GM21390 (cell line): ENCODE results near the gene ZNF770.
"Not testable (repeated sequence)": the region's sequence is repeated elsewhere in the genome, so short reads cannot be mapped to it uniquely, and the experiment has no call there.

Experiments used
- ATAC-seq: cut with Tn5 transposase; IDR thresholded peaks from one replicate; pipeline ENCODE4 v1.9.1; 2021; ENCODE audit not compliant: unreplicated experiment

ZNF770 gene

DNA sequence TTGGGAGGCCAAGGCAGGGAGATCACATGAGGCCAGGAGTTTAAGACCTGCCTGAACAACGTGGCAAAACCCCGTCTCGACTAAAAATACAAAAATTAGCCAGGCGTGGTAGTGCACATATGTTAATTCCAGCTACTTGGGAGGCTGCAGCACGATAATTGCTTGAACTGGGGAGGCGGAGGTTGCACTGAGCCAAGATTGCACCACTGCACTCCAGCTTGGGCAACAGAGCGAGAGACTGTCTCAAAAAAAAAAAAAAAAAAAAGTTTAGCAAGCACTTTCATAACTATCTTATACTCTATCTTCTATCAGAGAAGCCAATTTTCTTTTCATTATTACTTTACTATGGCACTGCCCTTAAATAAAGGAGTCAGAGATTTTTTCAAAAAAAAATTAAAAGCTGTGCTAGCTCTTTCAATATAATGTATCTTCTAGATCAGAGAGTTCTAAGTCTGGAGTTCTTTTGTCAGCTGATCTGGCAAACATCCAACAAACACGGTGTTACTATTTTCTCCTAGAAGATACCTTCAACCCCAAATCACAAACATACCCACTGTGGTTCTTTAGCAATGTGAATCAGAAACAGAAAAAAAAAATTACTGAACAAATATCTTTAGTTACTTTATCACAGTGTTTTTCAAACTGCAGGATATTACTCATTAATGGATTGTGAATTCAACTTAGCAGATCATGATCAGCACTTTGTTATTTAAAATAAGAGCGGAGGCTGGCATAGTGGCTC is 3.0 kb downstream of the ZNF770 start:
- ATAC-seq = no peak

DNA sequence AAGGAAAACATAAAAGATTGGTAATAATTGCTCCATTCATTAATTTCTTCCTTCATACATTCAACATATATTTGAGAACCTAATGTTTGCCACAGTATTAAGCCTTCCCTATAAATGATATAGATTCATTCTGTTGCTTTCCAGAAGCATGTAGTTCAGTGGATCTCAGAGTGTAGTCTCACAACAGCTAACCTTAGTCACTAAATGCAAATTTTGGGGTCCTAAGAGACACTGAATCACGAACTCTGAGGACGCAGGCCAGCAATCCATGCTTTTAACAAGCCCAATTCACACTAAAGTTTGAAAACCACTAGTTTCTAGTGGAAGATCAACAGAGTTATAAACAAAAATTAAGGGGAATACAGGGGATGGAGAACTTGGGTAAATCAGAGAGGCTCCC is 11.3 kb downstream of the ZNF770 start:
- no peak for ATAC-seq

DNA sequence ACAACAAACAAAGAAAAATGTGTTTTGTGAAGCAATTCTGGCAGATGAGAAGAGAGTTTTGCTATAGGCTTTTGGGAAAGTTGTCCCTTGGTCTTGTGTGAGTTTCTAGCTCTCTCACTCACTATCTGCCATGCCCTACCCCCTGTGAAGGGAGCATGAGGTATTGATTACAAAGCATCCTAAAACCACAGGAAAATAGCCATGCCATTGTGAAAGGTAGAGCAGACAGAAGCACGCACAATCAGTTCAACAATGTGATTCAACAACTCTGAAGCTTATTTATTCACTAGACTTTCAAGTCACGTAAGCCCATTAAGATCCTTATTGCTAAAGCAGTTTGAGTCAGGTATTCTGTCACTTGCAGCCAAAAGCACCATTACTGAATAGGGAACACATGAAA is 12.0 kb downstream of the ZNF770 start:
- ATAC-seq = no peak

DNA sequence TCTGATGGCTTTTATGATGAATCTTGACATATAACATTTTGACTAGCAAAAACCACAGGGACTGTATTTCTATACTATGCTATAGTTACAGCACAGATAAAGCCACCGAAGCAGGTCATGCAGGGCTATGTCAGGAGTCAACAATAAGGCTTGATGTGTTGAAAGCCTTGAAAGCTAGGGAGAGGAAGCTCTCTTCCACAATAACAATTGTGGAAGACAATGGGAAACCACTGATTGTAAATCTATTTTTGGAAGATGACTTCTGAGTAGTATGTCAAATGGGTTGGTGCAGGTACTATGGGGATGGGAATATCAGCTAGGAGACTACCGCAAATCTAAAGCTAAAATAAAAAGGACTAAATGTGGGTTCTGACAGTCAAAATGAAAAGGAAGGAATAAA is 14.6 kb downstream of the ZNF770 start:
- no peak for ATAC-seq

GRCh38 chr15:34970098-34970643 is 17.9 kb downstream of the ZNF770 start:
- ATAC-seq = not testable (repeated sequence)

DNA sequence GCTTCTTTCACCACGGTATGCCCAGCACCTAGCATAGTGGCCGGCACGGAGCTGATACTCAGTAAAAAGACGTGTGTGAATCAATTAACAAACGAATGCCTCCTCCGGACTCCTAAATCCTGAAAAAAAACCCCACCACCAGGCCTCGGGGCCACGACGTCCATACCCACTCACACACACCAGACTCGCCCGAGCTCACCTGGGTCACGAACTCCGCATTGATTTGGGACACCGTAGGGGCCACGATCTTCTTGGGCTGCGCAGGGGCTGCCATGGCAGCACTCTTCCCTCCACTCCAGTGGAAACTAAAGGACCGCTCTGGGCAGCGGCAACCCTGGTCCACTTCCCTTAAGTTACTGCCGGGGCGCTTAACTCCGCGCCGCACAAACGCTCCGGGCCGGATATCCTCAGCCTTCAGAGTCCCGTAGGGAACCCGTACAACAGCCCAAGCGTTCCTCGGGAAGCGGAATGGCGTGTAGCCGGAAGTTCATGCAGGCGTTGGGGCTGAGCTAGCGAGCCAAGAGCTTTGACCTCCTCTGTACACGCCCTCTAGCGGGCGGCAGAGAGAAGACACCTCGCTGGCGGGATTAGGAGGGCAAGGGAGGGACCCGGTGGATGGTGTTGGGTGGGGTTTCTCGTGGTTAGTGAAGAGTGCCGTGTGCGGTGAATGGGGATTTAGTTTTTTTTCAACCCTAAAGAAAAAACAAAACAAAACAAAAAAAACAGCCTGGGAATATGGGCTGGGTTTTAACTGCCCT is 18.6 kb downstream of the ZNF770 start, which contains the start of gene AQR:
Gene AQR (minus strand): TSS at position 403 of the 758 bp plus-strand sequence. CDS start 129 bp downstream, at position 274.
- peak; percentile 98 for ATAC-seq

GRCh38 chr15:34964277-34964676 is 23.8 kb downstream of the ZNF770 start:
- ATAC-seq = no peak

DNA sequence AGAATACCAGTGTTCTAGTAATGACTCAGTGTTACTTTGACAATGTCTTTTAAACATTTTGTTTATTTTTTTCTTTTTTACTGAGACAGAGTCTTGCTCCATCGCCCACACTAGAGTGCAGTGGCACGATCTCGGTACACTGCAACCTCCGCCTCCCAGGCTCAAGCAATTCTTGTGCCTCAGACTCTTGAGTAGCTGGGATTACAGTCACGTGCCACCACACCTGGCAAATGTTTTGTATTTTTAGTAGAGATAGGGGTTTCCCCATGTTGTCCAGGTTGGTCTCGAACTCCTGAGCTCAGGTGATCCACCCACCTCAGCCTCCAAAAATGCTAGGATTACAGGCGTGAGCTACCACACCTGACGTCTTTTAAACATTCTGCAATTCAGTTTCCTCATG is 34.2 kb downstream of the ZNF770 start:
- no peak for ATAC-seq

DNA sequence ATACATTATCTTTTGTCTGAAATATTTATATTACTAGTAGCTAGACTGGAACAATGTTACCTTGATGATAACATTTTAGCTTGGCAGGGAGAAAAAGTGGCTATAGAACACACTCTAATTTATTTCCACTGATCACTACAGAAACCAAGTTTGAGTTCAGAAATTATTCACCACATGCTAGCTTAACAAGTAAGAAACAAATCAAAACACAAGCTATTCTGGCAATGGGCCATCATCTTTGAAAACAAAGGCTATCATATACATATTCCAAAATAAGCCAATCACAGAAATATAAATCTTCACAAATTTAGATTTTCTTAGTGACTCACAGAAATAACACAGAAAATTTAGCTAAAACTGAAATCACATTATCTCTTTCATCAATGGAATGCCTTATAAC is 35.6 kb downstream of the ZNF770 start:
- no peak for ATAC-seq

DNA sequence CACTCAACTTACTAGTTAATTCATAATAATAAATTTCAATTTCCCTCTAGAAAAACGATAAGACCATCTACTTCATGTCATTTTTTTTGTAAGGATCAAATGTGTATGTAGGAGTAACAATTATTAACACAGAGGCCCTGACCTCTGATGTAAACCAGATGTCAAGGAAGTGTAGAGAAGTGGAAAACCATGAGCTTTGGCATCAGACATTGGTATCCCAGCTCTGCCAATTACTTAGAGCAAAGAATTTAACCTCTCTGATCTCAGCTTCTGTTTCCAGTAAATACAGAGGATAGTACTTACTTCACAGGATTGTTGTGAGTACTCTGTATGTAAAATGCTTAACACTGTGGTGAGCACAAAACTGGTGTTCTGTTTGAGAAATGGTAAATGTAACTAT is 36.1 kb downstream of the ZNF770 start:
- ATAC-seq = no peak

DNA sequence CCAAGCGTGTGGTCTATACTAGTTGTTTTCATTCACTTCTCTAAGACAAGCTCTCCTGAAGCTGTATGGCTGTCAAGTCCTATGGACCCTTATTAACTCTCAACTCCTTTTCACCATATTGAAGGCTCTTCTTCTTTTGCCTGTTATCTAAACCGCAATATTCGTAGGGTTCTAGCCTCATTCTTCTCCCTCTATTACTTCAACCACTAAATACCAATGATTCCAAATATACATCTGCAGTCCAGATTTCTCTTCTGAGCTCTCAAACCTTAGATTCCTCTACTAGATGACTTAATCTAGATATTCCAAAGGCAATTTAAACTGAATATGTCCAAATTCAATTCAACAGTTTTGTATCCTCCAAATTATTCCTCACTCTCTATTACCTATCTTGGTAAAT is 43.2 kb downstream of the ZNF770 start:
- no peak for ATAC-seq

DNA sequence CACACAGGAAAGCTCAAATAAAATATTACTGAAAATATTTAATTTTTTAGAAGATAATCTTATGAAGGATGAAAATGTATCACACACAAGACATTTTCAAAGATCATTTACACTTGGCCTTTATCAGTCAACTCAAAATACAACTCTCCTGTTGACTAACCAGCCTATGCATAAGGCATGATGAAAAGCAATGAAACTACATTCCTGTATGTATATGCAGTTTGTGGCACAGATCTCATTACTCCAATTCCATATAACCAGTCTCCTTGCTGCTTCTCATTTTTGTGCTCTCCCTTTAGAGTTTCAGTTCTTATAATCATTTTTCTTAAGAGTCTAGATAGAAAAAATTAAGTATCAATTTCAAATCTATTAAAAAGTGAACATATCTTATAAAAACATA is 44.4 kb downstream of the ZNF770 start:
- ATAC-seq = no peak

GRCh38 chr15:34943264-34943663 is 44.8 kb downstream of the ZNF770 start:
- ATAC-seq = not testable (repeated sequence)

GRCh38 chr15:34942363-34942762 is 45.7 kb downstream of the ZNF770 start:
- ATAC-seq = no peak

GRCh38 chr15:34941831-34942230 is 46.3 kb downstream of the ZNF770 start:
- ATAC-seq = no peak

- no peak for ATAC-seq
Measured at GRCh38 chr15:34941185-34941698, 46.8 kb downstream of the ZNF770 start.

DNA sequence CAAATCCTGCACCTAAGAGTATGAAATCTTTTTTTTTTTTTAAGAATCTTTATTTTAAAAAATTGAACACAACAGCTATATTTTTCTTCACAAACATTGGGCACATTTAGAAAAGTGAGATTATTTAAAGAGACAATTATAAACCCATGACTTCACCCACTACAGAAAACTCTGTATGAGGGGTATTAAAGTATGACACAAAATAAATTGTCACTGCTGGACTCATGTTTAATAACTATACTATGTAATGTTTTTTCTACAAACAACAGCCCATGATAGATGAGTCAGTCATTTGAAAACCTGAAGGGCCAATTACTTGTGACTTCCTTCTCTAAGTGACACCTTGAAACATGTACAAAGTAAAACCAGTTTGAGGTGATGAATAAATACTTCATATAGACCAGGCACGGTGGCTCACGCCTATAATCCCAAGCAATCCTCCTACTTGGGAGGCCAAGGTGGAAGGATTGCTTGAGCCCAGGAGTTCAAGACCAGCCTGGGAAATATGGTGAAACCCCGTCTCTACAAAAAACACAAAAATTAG is 54.6 kb downstream of the ZNF770 start:
- no peak for ATAC-seq

- not testable (repeated sequence) for ATAC-seq
Measured at GRCh38 chr15:34928349-34928748, 59.7 kb downstream of the ZNF770 start.
